Upper lobe of right lung (tissue), 1 donor: ENCODE data around the gene HS6ST1. TPM values are rescaled to one million over a fixed set of nuclear protein-coding genes. Genes with fewer than 3 reads are reported as not detected.

ENCODE experiments used
- ATAC-seq: fragments of 200-7000 bp; cut with Tn5 transposase; one replicate; pipeline ENCODE4 v1.9.1; 2020; ENCODE audit warnings: mild to moderate bottlenecking, moderate library complexity
- DNase-seq: peaks from one replicate; pipeline ENCODE4 v3.0.0-alpha.2; 2020
- H3K27ac ChIP-seq: fragments of 200-600 bp; one replicate; pipeline ENCODE4 v1.8.0; 2022
- H3K27me3 ChIP-seq: fragments of 200-600 bp; one replicate; pipeline ENCODE4 v1.8.0; 2022; ENCODE audit warnings: mild to moderate bottlenecking
- H3K36me3 ChIP-seq: fragments of 200-600 bp; one replicate; pipeline ENCODE4 v1.8.0; 2022
- H3K4me1 ChIP-seq: fragments of 200-600 bp; one replicate; pipeline ENCODE4 v1.8.0; 2022
- H3K4me3 ChIP-seq: fragments of 200-600 bp; one replicate; pipeline ENCODE4 v1.8.0; 2022; ENCODE audit warnings: mild to moderate bottlenecking
- H3K9me3 ChIP-seq: fragments of 200-600 bp; one replicate; pipeline ENCODE4 v1.8.0; 2022
- CTCF ChIP-seq: fragments of 200-600 bp; IDR thresholded peaks from one replicate; pipeline ENCODE4 v1.8.0; 2022; ENCODE audit warnings: antibody characterized with exemption
- intact Hi-C: fragments of 100-400 bp; cut with DNase I; formaldehyde crosslinking; loops from one replicate; pipeline ENCODE4 v1.11.0; 2022
- total RNA-seq: library from RNA; stranded (reverse); fragmentation: NEBNext Ultra II Directional; extraction: Animal tissue kit (Norgen Biotek cat#: 25700); gene quantifications from one replicate; pipeline ENCODE4 v1.2.1, GENCODE V29; 2021
- donor health status: DM: no; HTN: yes; CAD: no; lungs with severe emphysema.

Gene HS6ST1
- total RNA-seq, 1 donor from 2014 or later, result 33.2 TPM

GRCh38 chr2:128300151-128301020 lies 18.3 kb downstream of the HS6ST1 start:
- DNase-seq, result no peak
- no peak overlapping the region for H3K4me3 ChIP-seq
- no peaks in the 10 kb centered on the region for H3K36me3 ChIP-seq
- ATAC-seq, result no peak
- intact Hi-C loops, result no loop called here
- no peaks in the 10 kb centered on the region for H3K9me3 ChIP-seq
- no peak overlapping the region for H3K27ac ChIP-seq
- TF ChIP-seq CTCF, result no peak
- no peaks in the 10 kb centered on the region for H3K27me3 ChIP-seq
- H3K4me1 ChIP-seq, result peaks cover 8% of the 10 kb centered on the region

- peaks cover under 1% of the 10 kb centered on the region for H3K4me1 ChIP-seq
- no peak overlapping the region for H3K27ac ChIP-seq
- H3K9me3 ChIP-seq, result no peaks in the 10 kb centered on the region
- H3K27me3 ChIP-seq, result no peaks in the 10 kb centered on the region
- no peak for ATAC-seq
- H3K4me3 ChIP-seq, result no peak overlapping the region
- DNase-seq, result no peak
- H3K36me3 ChIP-seq, result no peaks in the 10 kb centered on the region
- no peak for TF ChIP-seq CTCF
- intact Hi-C loops, result no loop called here
These were observed 19.0 kb downstream of the HS6ST1 start for GRCh38 chr2:128299628-128300027.

GRCh38 chr2:128298846-128299507 lies 19.7 kb downstream of the HS6ST1 start:
- no peaks in the 10 kb centered on the region for H3K36me3 ChIP-seq
- DNase-seq, result no peak
- intact Hi-C loops, result no loop called here
- H3K27me3 ChIP-seq, result no peaks in the 10 kb centered on the region
- H3K9me3 ChIP-seq, result no peaks in the 10 kb centered on the region
- H3K4me3 ChIP-seq, result no peak overlapping the region
- H3K27ac ChIP-seq, result no peak overlapping the region
- no peaks in the 10 kb centered on the region for H3K4me1 ChIP-seq
- no peak for ATAC-seq
- no peak for TF ChIP-seq CTCF

- H3K27me3 ChIP-seq, result no peaks in the 10 kb centered on the region
- H3K36me3 ChIP-seq, result no peaks in the 10 kb centered on the region
- H3K9me3 ChIP-seq, result no peaks in the 10 kb centered on the region
- DNase-seq, result no peak
- TF ChIP-seq CTCF, result no peak
- intact Hi-C loops, result no loop called here
- H3K27ac ChIP-seq, result no peak overlapping the region
- peaks cover 3% of the 10 kb centered on the region for H3K4me1 ChIP-seq
- ATAC-seq, result no peak
- H3K4me3 ChIP-seq, result no peak overlapping the region
These were observed 20.4 kb downstream of the HS6ST1 start for GRCh38 chr2:128298286-128298685.

- ATAC-seq, result no peak
- DNase-seq, result no peak
- Histone ChIP-seq H3K36me3 (no peaks in the 10 kb centered on the region), H3K4me1 (peaks cover 12% of the 10 kb centered on the region), H3K9me3 (no peaks in the 10 kb centered on the region), H3K4me3 (no peak overlapping the region), H3K27me3 (no peaks in the 10 kb centered on the region), H3K27ac (no peak overlapping the region)
- no peak for TF ChIP-seq CTCF
- intact Hi-C loops, result no loop called here
These were observed 24.7 kb downstream of the HS6ST1 start for GRCh38 chr2:128293870-128294455.
